ENCODE data around the gene FOXK2. TPM values are rescaled to one million over a fixed set of nuclear protein-coding genes. Genes with fewer than 3 reads are reported as not detected.
"Not testable (repeated sequence)": the region's sequence is repeated elsewhere in the genome, so short reads cannot be mapped to it uniquely, and the experiment has no call there.

Gene FOXK2
- total RNA-seq, 1 donor, result 16.1 TPM

- Histone ChIP-seq H3K4me1 (ENCODE audit: insufficient read depth, low read length) (peaks cover 21% of the 10 kb centered on the region), H3K27me3 (ENCODE audit: insufficient read depth, low read length) (no peaks in the 10 kb centered on the region), H3K4me3 (ENCODE audit: low read length) (no peak overlapping the region), H3K9me3 (ENCODE audit: low read depth, low read length) (no peaks in the 10 kb centered on the region)
These were observed 28.4 kb upstream of the FOXK2 start for GRCh38 chr17:82491196-82491530.

- no peaks in the 10 kb centered on the region for H3K27me3 ChIP-seq (ENCODE audit: insufficient read depth, low read length)
These were observed 28.0 kb upstream of the FOXK2 start for GRCh38 chr17:82491533-82491932.

GRCh38 chr17:82492643-82493225, 26.8 kb upstream of the FOXK2 start:
- no peak overlapping the region for H3K4me3 ChIP-seq (ENCODE audit: low read length)
- no peaks in the 10 kb centered on the region for H3K9me3 ChIP-seq (ENCODE audit: low read depth, low read length)
- H3K4me1 ChIP-seq (ENCODE audit: insufficient read depth, low read length), result peaks cover 24% of the 10 kb centered on the region
- H3K27me3 ChIP-seq (ENCODE audit: insufficient read depth, low read length), result no peaks in the 10 kb centered on the region

More at GRCh38 chr17:82491533-82491932, 28.0 kb upstream of the FOXK2 start:
- Histone ChIP-seq H3K9me3 (ENCODE audit: low read depth, low read length) (no peaks in the 10 kb centered on the region), H3K4me3 (ENCODE audit: low read length) (no peak overlapping the region), H3K4me1 (ENCODE audit: insufficient read depth, low read length) (peaks cover 21% of the 10 kb centered on the region)

- Histone ChIP-seq H3K9me3 (ENCODE audit: low read depth, low read length) (no peaks in the 10 kb centered on the region), H3K4me3 (ENCODE audit: low read length) (no peak overlapping the region), H3K4me1 (ENCODE audit: insufficient read depth, low read length) (peaks cover 29% of the 10 kb centered on the region), H3K27me3 (ENCODE audit: insufficient read depth, low read length) (no peaks in the 10 kb centered on the region)
These were observed 26.2 kb upstream of the FOXK2 start for GRCh38 chr17:82493226-82493781.

DNA sequence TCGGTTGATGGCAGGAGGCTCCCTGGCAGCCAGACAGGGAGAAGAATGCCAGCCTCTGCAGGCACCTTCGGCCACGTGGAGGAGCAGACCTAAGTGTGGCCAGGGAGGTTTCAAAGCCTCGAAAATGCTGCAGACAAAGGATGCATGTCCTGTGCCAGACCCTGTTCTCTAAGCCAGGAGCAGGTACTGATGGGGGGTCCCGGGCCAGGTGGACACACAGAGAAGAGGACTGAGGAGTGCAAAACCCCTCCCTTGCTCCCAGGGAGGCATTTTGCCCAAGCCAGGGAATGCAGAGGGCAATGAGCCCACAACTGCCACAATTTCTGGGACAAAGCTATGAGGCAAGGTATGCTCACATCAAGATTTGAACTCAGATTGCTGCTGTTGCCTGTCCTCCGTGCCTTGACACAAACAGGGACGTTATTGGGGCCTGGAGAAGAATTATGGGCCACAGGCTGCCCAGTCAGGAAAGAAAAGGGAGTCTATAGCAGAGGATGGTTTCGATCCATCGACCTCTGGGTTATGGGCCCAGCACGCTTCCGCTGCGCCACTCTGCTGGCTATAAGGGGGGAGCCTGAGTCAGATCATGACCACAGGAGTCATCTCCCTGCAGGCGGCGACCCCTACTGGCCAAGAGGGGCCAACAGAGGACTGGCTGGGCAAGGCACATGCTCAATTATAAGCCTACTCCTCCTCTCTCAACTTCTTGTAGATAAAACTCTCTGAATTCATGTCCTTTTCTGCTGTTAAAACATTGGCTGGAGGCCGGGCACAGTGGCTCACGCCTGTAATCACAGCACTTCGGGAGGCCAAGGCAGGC, 25.1 kb upstream of the FOXK2 start:
- Histone ChIP-seq H3K9me3 (ENCODE audit: low read depth, low read length) (no peaks in the 10 kb centered on the region), H3K4me1 (ENCODE audit: insufficient read depth, low read length) (peaks cover 39% of the 10 kb centered on the region), H3K27me3 (ENCODE audit: insufficient read depth, low read length) (no peaks in the 10 kb centered on the region), H3K4me3 (ENCODE audit: low read length) (no peak overlapping the region)

DNA sequence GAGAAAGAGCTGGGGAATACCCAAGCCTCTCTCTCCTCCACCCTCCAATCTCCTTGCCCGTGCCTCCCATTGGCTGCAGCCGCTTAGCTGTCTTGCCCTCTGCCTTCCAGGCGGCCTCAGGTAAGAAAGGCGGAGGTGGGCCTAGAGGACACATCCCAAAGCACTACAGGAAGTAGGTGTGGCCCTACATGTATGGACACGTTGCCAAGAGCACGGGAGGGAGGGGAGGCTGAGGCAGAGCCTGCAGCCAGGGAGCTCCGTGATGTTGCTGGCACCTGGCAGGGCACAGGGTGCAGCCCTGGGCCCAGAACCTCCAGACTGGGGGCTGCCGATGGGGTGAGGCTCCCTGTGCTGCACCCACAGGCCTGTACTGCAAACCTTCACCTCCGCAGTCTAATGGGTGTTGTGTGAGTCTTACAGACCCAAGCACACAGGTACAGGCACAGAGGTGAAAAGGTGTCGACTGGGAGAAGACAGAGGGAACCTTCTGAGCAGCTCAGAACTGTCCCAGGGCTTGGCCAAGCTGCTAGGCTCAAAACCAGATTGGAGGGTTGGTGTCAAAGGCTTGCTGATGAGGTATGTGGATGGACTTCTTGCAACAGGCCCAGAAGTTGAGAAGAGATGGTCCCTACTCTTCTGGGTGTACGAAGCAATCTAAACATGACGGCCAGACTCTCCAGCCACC, 23.5 kb upstream of the FOXK2 start:
- H3K4me1 ChIP-seq (ENCODE audit: insufficient read depth, low read length), result peaks cover 39% of the 10 kb centered on the region
- no peaks in the 10 kb centered on the region for H3K9me3 ChIP-seq (ENCODE audit: low read depth, low read length)
- no peaks in the 10 kb centered on the region for H3K27me3 ChIP-seq (ENCODE audit: insufficient read depth, low read length)
- H3K4me3 ChIP-seq (ENCODE audit: low read length), result no peak overlapping the region

DNA sequence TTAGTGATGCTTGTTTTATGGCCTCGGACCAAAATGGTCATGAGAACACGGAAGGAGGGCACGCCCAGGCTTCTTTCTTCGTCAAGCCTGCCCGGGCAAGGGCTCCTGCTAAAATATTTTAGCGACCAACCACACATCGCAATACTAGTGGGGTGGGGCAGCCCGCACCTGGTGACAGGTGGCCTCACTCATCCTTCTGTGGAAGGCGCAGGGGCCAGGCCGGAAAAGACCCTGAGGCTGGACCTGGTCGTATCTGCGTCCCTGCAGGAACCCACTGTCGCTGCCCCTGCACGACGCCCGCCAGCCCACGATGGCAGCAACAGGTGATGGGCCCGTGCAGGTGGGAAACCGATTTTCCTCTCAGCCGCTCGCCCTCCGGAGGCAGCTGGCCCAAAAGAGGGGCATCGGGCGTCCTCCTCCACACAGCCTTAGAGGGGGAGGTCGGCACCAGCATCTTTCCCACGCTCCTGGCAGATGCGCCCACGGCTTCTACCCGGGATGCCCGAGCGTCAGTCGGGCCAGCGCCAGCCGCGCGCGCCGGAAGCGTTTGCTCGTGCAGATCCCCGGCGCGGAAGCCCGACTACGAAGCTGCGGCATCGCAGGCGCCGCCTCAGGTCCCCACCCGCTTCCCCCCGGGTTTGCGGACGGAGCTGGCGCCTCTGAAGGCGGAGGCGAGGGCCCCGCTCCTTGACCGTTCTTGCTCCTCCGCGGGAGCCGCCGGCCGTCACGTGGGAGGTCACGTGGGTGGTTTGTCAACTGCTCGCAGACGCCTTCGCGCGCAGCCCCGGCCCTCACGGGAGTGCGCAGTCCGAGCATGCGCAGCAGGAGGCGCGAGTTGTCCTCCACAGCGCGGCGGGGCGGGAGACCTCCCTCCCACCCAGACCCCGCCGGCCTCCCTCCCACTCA, 22.8 kb upstream of the FOXK2 start:
- Histone ChIP-seq H3K27me3 (ENCODE audit: insufficient read depth, low read length) (no peaks in the 10 kb centered on the region), H3K9me3 (ENCODE audit: low read depth, low read length) (no peaks in the 10 kb centered on the region), H3K4me1 (ENCODE audit: insufficient read depth, low read length) (peaks cover 39% of the 10 kb centered on the region), H3K4me3 (ENCODE audit: low read length) (peak overlapping the region; percentile 52)

DNA sequence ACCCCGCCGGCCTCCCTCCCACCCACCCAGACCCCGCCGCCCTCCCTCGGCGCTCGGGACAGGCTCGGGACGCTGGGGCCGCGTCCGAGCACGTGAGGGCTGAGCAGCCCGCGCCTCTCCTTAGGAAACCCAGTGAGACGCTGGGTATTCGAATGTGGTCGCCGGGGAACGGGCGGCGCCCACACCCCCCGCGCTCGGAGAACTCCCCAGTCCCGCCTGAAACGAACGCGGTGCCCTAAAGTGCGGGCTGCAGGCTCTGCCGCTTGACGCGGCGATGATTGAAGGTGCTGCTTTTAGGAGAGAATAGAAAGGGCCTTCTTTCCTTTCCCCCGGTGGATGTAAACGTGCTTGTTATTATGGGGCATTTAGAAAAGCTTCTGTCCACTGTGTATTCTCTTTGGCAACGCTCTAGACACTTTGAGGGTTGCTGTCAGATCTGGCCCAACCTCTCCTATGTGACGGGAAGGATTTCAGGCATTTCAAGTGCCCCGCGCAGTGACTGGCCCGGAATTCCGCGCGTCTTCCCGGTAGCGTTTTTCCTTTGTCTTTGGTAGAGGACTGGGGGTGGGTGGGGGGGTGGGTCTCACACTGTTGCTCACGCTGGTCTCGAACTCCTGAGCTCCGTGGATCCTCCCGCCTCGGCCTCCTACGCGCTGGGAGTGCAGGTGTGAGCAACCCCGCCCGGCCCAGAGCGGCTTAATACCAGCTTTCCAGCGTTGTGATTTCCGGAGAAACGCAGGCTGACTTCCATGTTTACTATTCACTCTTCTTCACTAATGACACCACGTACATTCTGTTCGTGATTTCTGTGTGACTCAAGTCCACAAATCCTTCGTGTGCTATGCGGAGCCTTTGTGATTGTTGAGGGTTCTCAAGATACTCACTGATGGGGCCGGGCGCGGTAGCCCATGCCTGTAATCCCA, 21.8 kb upstream of the FOXK2 start:
- Histone ChIP-seq H3K4me1 (ENCODE audit: insufficient read depth, low read length) (peaks cover 39% of the 10 kb centered on the region), H3K9me3 (ENCODE audit: low read depth, low read length) (no peaks in the 10 kb centered on the region), H3K4me3 (ENCODE audit: low read length) (peak overlapping the region; percentile 41), H3K27me3 (ENCODE audit: insufficient read depth, low read length) (no peaks in the 10 kb centered on the region)

GRCh38 chr17:82502207-82502606, 17.3 kb upstream of the FOXK2 start:
- Histone ChIP-seq H3K9me3 (ENCODE audit: low read depth, low read length) (no peaks in the 10 kb centered on the region), H3K4me1 (ENCODE audit: insufficient read depth, low read length) (peaks cover 18% of the 10 kb centered on the region), H3K4me3 (ENCODE audit: low read length) (no peak overlapping the region), H3K27me3 (ENCODE audit: insufficient read depth, low read length) (no peaks in the 10 kb centered on the region)

- no peaks in the 10 kb centered on the region for H3K27me3 ChIP-seq (ENCODE audit: insufficient read depth, low read length)
- no peak overlapping the region for H3K4me3 ChIP-seq (ENCODE audit: low read length)
- H3K4me1 ChIP-seq (ENCODE audit: insufficient read depth, low read length), result peaks cover 11% of the 10 kb centered on the region
- H3K9me3 ChIP-seq (ENCODE audit: low read depth, low read length), result no peaks in the 10 kb centered on the region
These were observed 16.3 kb upstream of the FOXK2 start for GRCh38 chr17:82503094-82503727.

GRCh38 chr17:82503728-82504308, 15.7 kb upstream of the FOXK2 start:
- Histone ChIP-seq H3K9me3 (ENCODE audit: low read depth, low read length) (no peaks in the 10 kb centered on the region), H3K27me3 (ENCODE audit: insufficient read depth, low read length) (no peaks in the 10 kb centered on the region), H3K4me3 (ENCODE audit: low read length) (no peak overlapping the region), H3K4me1 (ENCODE audit: insufficient read depth, low read length) (peaks cover 5% of the 10 kb centered on the region)

DNA sequence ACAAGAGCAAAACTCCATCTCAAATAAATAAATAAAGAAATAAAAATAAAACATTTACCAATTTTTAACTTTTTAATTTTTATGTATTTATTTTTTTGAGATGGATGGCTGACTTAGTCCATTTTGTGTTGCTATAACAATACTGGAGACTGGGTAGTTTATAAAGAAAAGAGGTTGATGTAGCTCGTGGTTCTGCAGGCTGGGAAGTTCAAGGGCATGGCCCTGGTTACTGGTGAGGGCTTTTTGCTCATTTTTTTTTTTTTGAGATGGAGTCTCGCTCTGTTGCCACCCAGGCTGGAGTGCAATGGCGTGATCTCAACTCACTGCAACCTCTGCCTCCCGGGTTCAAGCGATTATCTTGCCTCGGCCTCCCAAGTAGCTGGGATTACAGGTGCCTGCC, 14.2 kb upstream of the FOXK2 start:
- H3K4me1 ChIP-seq (ENCODE audit: insufficient read depth, low read length), result peaks cover 4% of the 10 kb centered on the region
- H3K4me3 ChIP-seq (ENCODE audit: low read length), result no peak overlapping the region
- H3K27me3 ChIP-seq (ENCODE audit: insufficient read depth, low read length), result no peaks in the 10 kb centered on the region
- no peaks in the 10 kb centered on the region for H3K9me3 ChIP-seq (ENCODE audit: low read depth, low read length)

DNA sequence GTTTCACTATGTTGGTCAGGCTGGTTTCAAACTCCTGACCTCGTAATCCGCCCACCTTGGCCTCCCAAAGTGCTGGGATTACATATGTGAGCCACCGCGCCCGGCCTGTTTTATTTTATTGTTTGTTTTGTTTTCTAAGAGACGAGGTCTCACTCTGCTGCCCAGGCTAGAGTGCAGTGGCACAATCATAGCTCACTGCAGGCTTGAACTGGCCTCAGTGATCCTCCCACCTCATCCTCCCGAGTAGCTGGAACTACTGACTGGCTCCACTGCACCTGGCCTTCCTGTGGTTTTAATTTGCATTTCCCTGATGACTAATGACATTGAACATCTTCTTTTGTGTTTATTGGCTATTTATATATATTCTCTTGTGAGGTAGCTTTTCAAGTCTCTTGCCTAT, 13.1 kb upstream of the FOXK2 start:
- H3K4me3 ChIP-seq (ENCODE audit: low read length); H3K4me1 ChIP-seq (ENCODE audit: insufficient read depth, low read length); H3K27me3 ChIP-seq (ENCODE audit: insufficient read depth, low read length); H3K9me3 ChIP-seq (ENCODE audit: low read depth, low read length): not testable (repeated sequence)

Data from mononuclear cell (primary cell).